ENCODE data around the gene AMPD1.

The AMPD1 gene

GRCh38 chr1:114660238-114660637 lies 35.1 kb downstream of the AMPD1 start:
- no peak overlapping the region for H3K4me3 ChIP-seq (replicated peaks in 1 of 2; ENCODE audit: low read depth in 2 of 2, low read length in 2 of 2)
- peak in 1 of 2 donors; percentile 1 for DNase-seq (ENCODE audit: low read depth in 2 of 2)
- TF ChIP-seq, protein P1, sequence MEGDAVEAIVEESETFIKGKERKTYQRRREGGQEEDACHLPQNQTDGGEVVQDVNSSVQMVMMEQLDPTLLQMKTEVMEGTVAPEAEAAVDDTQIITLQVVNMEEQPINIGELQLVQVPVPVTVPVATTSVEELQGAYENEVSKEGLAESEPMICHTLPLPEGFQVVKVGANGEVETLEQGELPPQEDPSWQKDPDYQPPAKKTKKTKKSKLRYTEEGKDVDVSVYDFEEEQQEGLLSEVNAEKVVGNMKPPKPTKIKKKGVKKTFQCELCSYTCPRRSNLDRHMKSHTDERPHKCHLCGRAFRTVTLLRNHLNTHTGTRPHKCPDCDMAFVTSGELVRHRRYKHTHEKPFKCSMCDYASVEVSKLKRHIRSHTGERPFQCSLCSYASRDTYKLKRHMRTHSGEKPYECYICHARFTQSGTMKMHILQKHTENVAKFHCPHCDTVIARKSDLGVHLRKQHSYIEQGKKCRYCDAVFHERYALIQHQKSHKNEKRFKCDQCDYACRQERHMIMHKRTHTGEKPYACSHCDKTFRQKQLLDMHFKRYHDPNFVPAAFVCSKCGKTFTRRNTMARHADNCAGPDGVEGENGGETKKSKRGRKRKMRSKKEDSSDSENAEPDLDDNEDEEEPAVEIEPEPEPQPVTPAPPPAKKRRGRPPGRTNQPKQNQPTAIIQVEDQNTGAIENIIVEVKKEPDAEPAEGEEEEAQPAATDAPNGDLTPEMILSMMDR (IDR thresholded peaks at IDR 0.05; ENCODE audit: low read depth, low read length): no peak

DNA sequence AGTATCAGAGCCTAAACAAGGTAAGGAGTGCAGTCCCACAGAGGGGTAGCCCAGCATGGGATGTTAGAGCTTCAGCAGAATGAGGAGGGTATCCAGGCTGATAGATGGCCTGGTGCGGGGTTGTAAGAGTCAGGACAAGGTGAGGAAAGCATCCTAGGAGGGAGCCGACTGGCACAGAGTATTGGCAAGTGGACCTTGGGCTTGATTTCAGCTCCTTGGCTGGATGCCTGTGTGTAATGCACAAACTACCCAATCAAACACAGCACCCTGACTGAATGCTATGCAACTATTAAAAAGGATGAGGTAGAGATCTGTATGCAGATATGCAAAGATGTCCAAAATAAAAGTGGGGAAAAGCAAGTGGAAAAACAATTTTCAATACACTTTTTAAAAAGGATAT lies 43.5 kb downstream of the AMPD1 start:
- DNase-seq (ENCODE audit: low read depth in 2 of 2): no peak
- H3K4me3 ChIP-seq (replicated peaks in 1 of 2; ENCODE audit: low read depth in 2 of 2, low read length in 2 of 2): no peak overlapping the region
- TF ChIP-seq, protein P1 (IDR thresholded peaks at IDR 0.05; ENCODE audit: low read depth, low read length): no peak

DNA sequence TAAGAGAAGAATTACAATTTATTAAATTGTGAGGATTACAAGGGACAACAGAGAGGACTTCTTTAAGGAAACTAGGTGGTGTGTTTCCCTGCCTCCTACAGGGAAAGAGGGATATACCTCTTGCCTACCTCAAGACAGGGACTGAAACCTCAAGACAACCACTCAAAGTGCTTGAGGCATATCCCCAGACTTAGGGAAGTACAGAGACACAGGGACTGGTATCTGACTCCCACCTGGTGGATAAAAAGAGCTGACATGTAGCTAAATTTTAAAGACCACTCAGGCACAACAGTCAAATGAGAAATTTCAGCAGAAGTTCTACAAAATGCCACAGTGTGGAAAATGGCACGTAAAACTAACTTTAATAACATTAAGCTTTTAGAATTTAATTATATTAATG lies 46.8 kb downstream of the AMPD1 start:
- TF ChIP-seq, protein P1 (IDR thresholded peaks at IDR 0.05; ENCODE audit: low read depth, low read length): no peak
- no peak for DNase-seq (ENCODE audit: low read depth in 2 of 2)
- no peak overlapping the region for H3K4me3 ChIP-seq (replicated peaks in 1 of 2; ENCODE audit: low read depth in 2 of 2, low read length in 2 of 2)

DNA sequence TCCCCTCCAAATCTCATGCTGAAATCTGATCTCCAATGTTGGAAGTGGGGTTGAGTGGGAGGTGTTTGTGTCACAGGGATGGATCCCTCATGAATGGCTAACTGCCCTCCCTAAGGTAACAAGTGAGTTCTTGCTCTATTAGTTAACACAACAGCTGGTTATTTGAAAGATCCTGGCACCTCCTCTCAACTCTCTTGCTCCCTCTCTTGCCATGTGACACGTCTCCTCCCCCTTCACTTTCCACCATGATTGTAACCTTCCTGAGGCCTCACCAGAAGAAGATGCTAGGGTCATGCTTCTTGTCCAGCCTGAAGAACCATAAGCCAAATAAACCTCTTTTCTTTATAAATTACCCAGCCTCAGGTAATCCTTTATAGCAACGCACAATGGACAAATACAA lies 54.0 kb downstream of the AMPD1 start:
- TF ChIP-seq, protein P1 (IDR thresholded peaks at IDR 0.05; ENCODE audit: low read depth, low read length): no peak
- no peak for DNase-seq (ENCODE audit: low read depth in 2 of 2)
- H3K4me3 ChIP-seq (replicated peaks in 1 of 2; ENCODE audit: low read depth in 2 of 2, low read length in 2 of 2): no peak overlapping the region

GRCh38 chr1:114638910-114639309 lies 56.4 kb downstream of the AMPD1 start:
- TF ChIP-seq, protein P1 (IDR thresholded peaks at IDR 0.05; ENCODE audit: low read depth, low read length): no peak
- H3K4me3 ChIP-seq (replicated peaks in 1 of 2; ENCODE audit: low read depth in 2 of 2, low read length in 2 of 2): no peak overlapping the region
- DNase-seq (ENCODE audit: low read depth in 2 of 2): no peak

- H3K4me3 ChIP-seq (replicated peaks in 1 of 2; ENCODE audit: low read depth in 2 of 2, low read length in 2 of 2): no peak overlapping the region
- TF ChIP-seq, protein P1 (IDR thresholded peaks at IDR 0.05; ENCODE audit: low read depth, low read length): no peak
- no peak for DNase-seq (ENCODE audit: low read depth in 2 of 2)
Observed at GRCh38 chr1:114632427-114632826, 62.9 kb downstream of the AMPD1 start.

- TF ChIP-seq, protein P1 (IDR thresholded peaks at IDR 0.05; ENCODE audit: low read depth, low read length): no peak
- H3K4me3 ChIP-seq (replicated peaks in 1 of 2; ENCODE audit: low read depth in 2 of 2, low read length in 2 of 2): no peak overlapping the region
- no peak for DNase-seq (ENCODE audit: low read depth in 2 of 2)
Observed at GRCh38 chr1:114627107-114627506, 68.2 kb downstream of the AMPD1 start.

Measured in cardiac fibroblast (primary cell).